Inflammatory macrophage treated with lipopolysaccharide for 4 hours (primary cell): Measurements from ENCODE around the gene GALNT5.

ENCODE experiments used
- DNase-seq: peaks from one replicate; pipeline ENCODE4 v3.0.0-alpha.2; 2020

Gene GALNT5

GRCh38 chr2:157296958-157297357 is 39.5 kb downstream of the GALNT5 start:
- DNase-seq: no peak

- DNase-seq: no peak
These were observed 43.8 kb downstream of the GALNT5 start for GRCh38 chr2:157301307-157301706.

- peak; percentile 68 for DNase-seq
These were observed 45.1 kb downstream of the GALNT5 start for GRCh38 chr2:157302492-157303099.

GRCh38 chr2:157303612-157304011 is 46.1 kb downstream of the GALNT5 start:
- no peak for DNase-seq

GRCh38 chr2:157304811-157305722 is 47.6 kb downstream of the GALNT5 start:
- no peak for DNase-seq

GRCh38 chr2:157305723-157306110 is 48.2 kb downstream of the GALNT5 start:
- DNase-seq: no peak

GRCh38 chr2:157307021-157307420 is 49.5 kb downstream of the GALNT5 start:
- peak; percentile 21 for DNase-seq

- no peak for DNase-seq
These were observed 52.4 kb downstream of the GALNT5 start for GRCh38 chr2:157309878-157310277.

GRCh38 chr2:157311706-157312105 is 54.2 kb downstream of the GALNT5 start:
- no peak for DNase-seq

GRCh38 chr2:157312866-157313486 is 55.5 kb downstream of the GALNT5 start:
- no peak for DNase-seq

GRCh38 chr2:157315901-157316300 is 58.4 kb downstream of the GALNT5 start:
- no peak for DNase-seq

- no peak for DNase-seq
These were observed 61.4 kb downstream of the GALNT5 start for GRCh38 chr2:157318884-157319283.

GRCh38 chr2:157319795-157320194 is 62.3 kb downstream of the GALNT5 start:
- DNase-seq: no peak

GRCh38 chr2:157320409-157320808 is 62.9 kb downstream of the GALNT5 start:
- DNase-seq: no peak

GRCh38 chr2:157321466-157321865 is 64.0 kb downstream of the GALNT5 start:
- peak; percentile 51 for DNase-seq

GRCh38 chr2:157322432-157322831 is 64.9 kb downstream of the GALNT5 start:
- no peak for DNase-seq

GRCh38 chr2:157324331-157324843 is 66.9 kb downstream of the GALNT5 start:
- no peak for DNase-seq

- DNase-seq: no peak
These were observed 68.3 kb downstream of the GALNT5 start, which contains the start of gene ERMN for GRCh38 chr2:157325786-157326185. Gene ERMN, minus strand, starts transcription at chr2:157325824. Its CDS starts 182 bp downstream, at chr2:157325642.

- DNase-seq: no peak
These were observed 69.2 kb downstream of the GALNT5 start for GRCh38 chr2:157326698-157327097.

- no peak for DNase-seq
These were observed 69.7 kb downstream of the GALNT5 start for GRCh38 chr2:157327200-157327599.

- peak; percentile 73 for DNase-seq
These were observed 70.4 kb downstream of the GALNT5 start for GRCh38 chr2:157327621-157328500.

- DNase-seq: no peak
These were observed 72.0 kb downstream of the GALNT5 start for GRCh38 chr2:157329524-157329923.
